NT2/D1 (cell line): ENCODE data around the gene CHD5.

Experiments
- SUZ12 ChIP-seq: IDR thresholded peaks from 2 replicates; pipeline ENCODE4 v1.6.1; 2011; ENCODE audit not compliant: insufficient read length, insufficient read depth; ENCODE audit errors: extremely low read depth
- YY1 ChIP-seq: IDR thresholded peaks from 2 replicates; pipeline ENCODE4 v1.6.1; 2011; ENCODE audit not compliant: insufficient read length, insufficient read depth
- ZNF274 ChIP-seq: IDR thresholded peaks from 2 replicates; pipeline ENCODE4 v1.6.1; 2011; ENCODE audit warnings: mild to moderate bottlenecking, low read depth, low read length

- TF ChIP-seq YY1: no peak
- no peak for TF ChIP-seq SUZ12
- TF ChIP-seq ZNF274: no peak
Observed at GRCh38 chr1:6152882-6153281, 27.2 kb downstream of the CHD5 start.
